ENCODE measurements around the gene MAP4K4. TPM values are rescaled to one million over a fixed set of nuclear protein-coding genes. Genes with fewer than 3 reads are reported as not detected.

Gene MAP4K4
- polyA plus RNA-seq, 1 donor (not counting 4 experiments of a cell fraction or from before 2014, with no cell fraction given): 84.1 TPM

DNA sequence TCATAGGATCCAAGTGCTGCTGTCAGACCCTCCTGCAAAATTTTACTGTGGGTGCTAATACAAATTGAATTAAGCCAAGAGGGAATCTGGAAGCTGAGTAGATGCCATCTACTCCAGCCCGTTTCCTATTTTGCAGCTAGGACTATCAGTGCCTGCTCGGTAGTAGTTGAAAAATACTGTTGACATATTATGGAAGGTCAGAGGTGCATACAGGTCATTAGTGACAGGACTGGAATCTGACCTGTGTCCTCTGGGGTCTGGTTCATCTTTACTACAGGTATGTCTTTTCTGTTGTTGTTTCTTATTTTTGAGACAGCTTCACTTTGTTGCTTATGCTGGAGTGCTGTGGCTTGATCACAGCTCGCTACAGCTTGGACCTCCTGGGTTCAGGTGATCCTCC, 58.8 kb downstream of the MAP4K4 start:
- no peaks in the 10 kb centered on the region for H3K9me1 ChIP-seq (ENCODE audit: control insufficient read depth, extremely low read depth, insufficient read depth, low read length)
- dilution Hi-C loops (cut with MboI; ENCODE audit: extremely low pct_ligation_motif_present, low sequenced_read_pairs): no loop called here
- H3K36me3 ChIP-seq (ENCODE audit: control insufficient read depth in 2 of 2, extremely low read depth in 1 of 2, insufficient read depth in 2 of 2, low read length in 2 of 2): peaks cover 0 to 4% of the 10 kb centered on the region in 2 experiments
- no peak for DNase-seq (ENCODE audit: low read depth, low spot score)
- H3K9ac ChIP-seq (ENCODE audit: control insufficient read depth, extremely low read depth, insufficient read depth, low read length): no peak overlapping the region
- no peak overlapping the region for H3K4me2 ChIP-seq (ENCODE audit: control insufficient read depth, extremely low read depth, insufficient read depth, low read depth, low read length)
- H3K4me3 ChIP-seq (ENCODE audit: control insufficient read depth in 2 of 3, extremely low read depth in 1 of 3, insufficient read depth in 2 of 3, low read depth in 1 of 3, low read length in 3 of 3): no peak overlapping the region
- FAIRE-seq: no peak
- H3K9me3 ChIP-seq (ENCODE audit: control insufficient read depth, low read depth, low read length): no peaks in the 10 kb centered on the region
- TF ChIP-seq CTCF (optimal IDR thresholded peaks at IDR 0.05 in 1 of 3, IDR thresholded peaks at IDR 0.05 in 1 of 3, conservative IDR thresholded peaks at IDR 0.05 in 1 of 3; ENCODE audit: extremely low read depth in 1 of 3, insufficient read depth in 2 of 3, low read length in 3 of 3): no peak
- TF ChIP-seq EZH2 (IDR thresholded peaks at IDR 0.05; ENCODE audit: low read length): no peak
- no peaks in the 10 kb centered on the region for H3K27me3 ChIP-seq (ENCODE audit: control insufficient read depth, extremely low read depth, insufficient read depth, low read length)
- peaks cover 90% of the 10 kb centered on the region for H3K79me2 ChIP-seq (ENCODE audit: control insufficient read depth, insufficient read depth, low read length)
- H3K27ac ChIP-seq (ENCODE audit: control insufficient read depth, insufficient read depth, low read length): no peak overlapping the region
- peaks cover 9% of the 10 kb centered on the region for H4K20me1 ChIP-seq (ENCODE audit: control insufficient read depth, extremely low read depth, insufficient read depth, low read length)
- peaks cover 37% of the 10 kb centered on the region for H3K4me1 ChIP-seq (ENCODE audit: control insufficient read depth, extremely low read depth, insufficient read depth, low read length)
- no peak overlapping the region for H2AFZ ChIP-seq (ENCODE audit: control insufficient read depth, low read length)

GRCh38 chr2:101758001-101758400, 60.5 kb downstream of the MAP4K4 start:
- Histone ChIP-seq H3K4me3 (ENCODE audit: control insufficient read depth in 2 of 3, extremely low read depth in 1 of 3, insufficient read depth in 2 of 3, low read depth in 1 of 3, low read length in 3 of 3) (no peak overlapping the region), H2AFZ (ENCODE audit: control insufficient read depth, low read length) (no peak overlapping the region), H3K9ac (ENCODE audit: control insufficient read depth, extremely low read depth, insufficient read depth, low read length) (no peak overlapping the region), H3K4me2 (ENCODE audit: control insufficient read depth, extremely low read depth, insufficient read depth, low read depth, low read length) (no peak overlapping the region), H3K27ac (ENCODE audit: control insufficient read depth, insufficient read depth, low read length) (no peak overlapping the region), H3K36me3 (ENCODE audit: control insufficient read depth in 2 of 2, extremely low read depth in 1 of 2, insufficient read depth in 2 of 2, low read length in 2 of 2) (peaks cover 0 to 4% of the 10 kb centered on the region in 2 experiments), H3K9me1 (ENCODE audit: control insufficient read depth, extremely low read depth, insufficient read depth, low read length) (no peaks in the 10 kb centered on the region), H3K9me3 (ENCODE audit: control insufficient read depth, low read depth, low read length) (no peaks in the 10 kb centered on the region), H4K20me1 (ENCODE audit: control insufficient read depth, extremely low read depth, insufficient read depth, low read length) (no peaks in the 10 kb centered on the region), H3K4me1 (ENCODE audit: control insufficient read depth, extremely low read depth, insufficient read depth, low read length) (peaks cover 25% of the 10 kb centered on the region), H3K79me2 (ENCODE audit: control insufficient read depth, insufficient read depth, low read length) (peaks cover 90% of the 10 kb centered on the region), H3K27me3 (ENCODE audit: control insufficient read depth, extremely low read depth, insufficient read depth, low read length) (no peaks in the 10 kb centered on the region)
- FAIRE-seq (no peak), DNase-seq (ENCODE audit: low read depth, low spot score) (no peak)
- dilution Hi-C loops (cut with MboI; ENCODE audit: extremely low pct_ligation_motif_present, low sequenced_read_pairs): no loop called here
- TF ChIP-seq CTCF (optimal IDR thresholded peaks at IDR 0.05 in 1 of 3, IDR thresholded peaks at IDR 0.05 in 1 of 3, conservative IDR thresholded peaks at IDR 0.05 in 1 of 3; ENCODE audit: extremely low read depth in 1 of 3, insufficient read depth in 2 of 3, low read length in 3 of 3) (no peak), EZH2 (IDR thresholded peaks at IDR 0.05; ENCODE audit: low read length) (no peak)
